PFSK-1 (cell line): ENCODE results near the gene RASSF8.

Experiments
- POLR2AphosphoS5 ChIP-seq: IDR thresholded peaks from 2 replicates; pipeline ENCODE4 v1.6.1; 2012; ENCODE audit warnings: low read depth, mild to moderate bottlenecking, control low read depth, low read length, moderate library complexity
- REST ChIP-seq, 2 experiments: IDR thresholded peaks; 2 replicates each; pipeline versions ENCODE4 v1.6.1 to v1.8.0; 2011 to 2012; ENCODE audit warnings: low read depth in 2 of 2, low read length in 2 of 2, control low read depth in 1 of 2, inconsistent platforms in 1 of 2, mild to moderate bottlenecking in 1 of 2, moderate library complexity in 1 of 2; ENCODE audit not compliant: insufficient read depth in 1 of 2
- TAF1 ChIP-seq: IDR thresholded peaks from 2 replicates; pipeline ENCODE4 v1.6.1; 2012; ENCODE audit warnings: low read length, control low read depth, borderline replicate concordance; ENCODE audit not compliant: insufficient read depth

- TF ChIP-seq POLR2AphosphoS5 (no peak), TAF1 (no peak), REST (IDR thresholded peaks at IDR 0.05; ENCODE audit: insufficient read depth in 1 of 2, low read depth in 2 of 2, low read length in 2 of 2) (no peak)
These were observed 31.9 kb upstream of the RASSF8 start for GRCh38 chr12:25926536-25926935.
